Measurements from ENCODE around the gene CMSS1. TPM values are rescaled to one million over a fixed set of nuclear protein-coding genes. Genes with fewer than 3 reads are reported as not detected.

CMSS1 gene
- total and polyA plus RNA-seq, 2 donors (not counting 1 experiment from before 2014, with no cell fraction given): 7.3 to 22.8 TPM

- ATAC-seq (ENCODE audit: low read depth): no peak
Measured at GRCh38 chr3:99825004-99825640, 7.5 kb downstream of the CMSS1 start.

More at GRCh38 chr3:99825004-99825640, 7.5 kb downstream of the CMSS1 start:
- Histone ChIP-seq H3K9me3 (ENCODE audit: control extremely low read depth in 1 of 3, control insufficient read depth in 2 of 3, insufficient read depth in 1 of 3, low read length in 2 of 3) (no peaks in the 10 kb centered on the region), H3K4me3 (ENCODE audit: control extremely low read depth in 1 of 5, extremely low read depth in 1 of 5, insufficient read depth in 1 of 5, low read depth in 2 of 5, low read length in 4 of 5) (no peak overlapping the region), H3K27me3 (replicated peaks in 1 of 4; ENCODE audit: control extremely low read depth in 1 of 4, control insufficient read depth in 3 of 4, insufficient read depth in 4 of 4, low read length in 3 of 4) (no peaks in the 10 kb centered on the region), H3K79me2 (ENCODE audit: control insufficient read depth, insufficient read depth, low read length) (peaks cover 34% of the 10 kb centered on the region), H3K9ac (ENCODE audit: low read length) (no peak overlapping the region), H3K4me2 (replicated peaks; ENCODE audit: low read depth, low read length, poor library complexity, severe bottlenecking) (no peak overlapping the region), H4K20me1 (ENCODE audit: control insufficient read depth, insufficient read depth, low read length, poor library complexity, severe bottlenecking) (no peaks in the 10 kb centered on the region), H3K4me1 (ENCODE audit: control insufficient read depth in 2 of 2, insufficient read depth in 2 of 2, low read length in 2 of 2) (no peaks in the 10 kb centered on the region), H3K27ac (ENCODE audit: low read length in 2 of 2) (no peak overlapping the region), H3K36me3 (replicated peaks in 1 of 2; ENCODE audit: control extremely low read depth in 1 of 2, control insufficient read depth in 1 of 2, extremely low read depth in 1 of 2, insufficient read depth in 2 of 2, low read length in 1 of 2) (no peaks in the 10 kb centered on the region), H2AFZ (ENCODE audit: insufficient read depth, low read depth, low read length, poor library complexity, severe bottlenecking) (no peak overlapping the region)
- Mint-ChIP-seq H3K4me1 (peaks cover 5% of the 10 kb centered on the region), H3K27me3 (no peaks in the 10 kb centered on the region), H3K4me3 (no peak overlapping the region), H3K27ac (no peak overlapping the region), H3K9me3 (ENCODE audit: insufficient read depth) (no peaks in the 10 kb centered on the region)
- ChIA-PET POLR2A (no interaction called here), CTCF (interaction anchor here (2.7 kb wide), 1 partner anchor 16 kb away, joined by 11 read pairs; no protein-coding TSS in a partner anchor)
- no peak for TF ChIP-seq EZH2 (IDR thresholded peaks at IDR 0.05; ENCODE audit: borderline replicate concordance, insufficient read depth, low read depth, low read length, poor library complexity, severe bottlenecking)
- TF ChIP-seq CTCF (IDR thresholded peaks at IDR 0.05): no peak
- no CpG with 5 or more reads among the region's 3 CpGs for WGBS (ENCODE audit: insufficient coverage)
- no peak for DNase-seq
- intact Hi-C loops (cut with micrococcal nuclease): no loop called here

Data from B cell (primary cell).